ENCODE results near the gene ATP1B3. TPM values are rescaled to one million over a fixed set of nuclear protein-coding genes. Genes with fewer than 3 reads are reported as not detected.

Gene ATP1B3
- total RNA-seq, 1 experiment from 2014 or later = 250 TPM

DNA sequence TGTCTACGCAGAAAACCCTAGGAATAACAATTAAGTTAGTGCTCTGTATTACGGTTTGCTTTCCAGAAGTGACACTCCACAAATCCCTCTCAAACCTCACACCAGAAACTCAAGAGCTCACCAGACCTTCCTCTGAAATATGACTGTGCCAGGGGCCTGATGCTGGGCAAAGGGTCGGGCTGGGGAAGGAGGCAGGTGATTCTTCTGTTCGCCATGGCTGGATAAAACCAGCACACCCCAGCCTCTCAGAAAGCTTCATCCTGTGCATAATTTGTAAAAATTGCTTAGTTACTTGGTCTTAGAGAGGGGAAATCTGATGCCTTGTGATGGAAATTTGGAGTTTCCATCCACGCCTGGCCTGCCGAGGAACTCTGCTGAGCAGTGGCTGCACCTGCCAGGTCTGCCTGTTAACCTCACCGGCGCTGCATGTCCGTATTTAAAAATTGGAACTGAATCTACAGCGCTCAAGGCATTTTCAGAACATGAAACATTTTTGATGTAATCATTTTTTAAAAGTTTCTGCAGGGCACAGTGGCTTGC lies 22.7 kb upstream of the ATP1B3 start:
- no peak overlapping the region for H3K27ac ChIP-seq (ENCODE audit: insufficient read length, low read depth, low read length)
- no peak overlapping the region for H4K91ac ChIP-seq (ENCODE audit: insufficient read length, low read depth, low read length)
- H3K4me3 Mint-ChIP-seq = no peak overlapping the region
- H3K9ac ChIP-seq (ENCODE audit: extremely low read depth, insufficient read length, low read length) = no peak overlapping the region
- no peaks in the 10 kb centered on the region; a peak in 1 of 7 replicates for H3K36me3 Mint-ChIP-seq (ENCODE audit: insufficient read depth in 1 of 3, low read depth in 3 of 3)
- no peaks in the 10 kb centered on the region for H3K23me2 ChIP-seq (ENCODE audit: insufficient read length, low read depth, low read length, poor library complexity, severe bottlenecking)
- no peaks in the 10 kb centered on the region for H4K20me1 ChIP-seq (ENCODE audit: control insufficient read depth, insufficient read depth, insufficient read length)
- H3K9me3 Mint-ChIP-seq = no peaks in the 10 kb centered on the region
- H4K5ac ChIP-seq (ENCODE audit: insufficient read length, low read depth, low read length) = no peak overlapping the region
- no peak overlapping the region for H3K4me2 ChIP-seq (ENCODE audit: insufficient read depth, insufficient read length, low read length)
- H3K4ac ChIP-seq (ENCODE audit: low read depth, low read length) = no peak overlapping the region
- WGBS (ENCODE audit: extremely low coverage, insufficient read length, low lambda C conversion rate) = no CpG with 5 or more reads among the region's 10 CpGs
- no peak overlapping the region for H3K18ac ChIP-seq (ENCODE audit: insufficient read length, low read depth, low read length)
- no peaks in the 10 kb centered on the region for H3K9me3 ChIP-seq (ENCODE audit: control insufficient read depth, low read depth, low read length)
- H2BK12ac ChIP-seq (ENCODE audit: insufficient read length, low read depth, low read length) = no peak overlapping the region
- no peak overlapping the region for H3K14ac ChIP-seq (ENCODE audit: insufficient read depth, low read length)
- no peak overlapping the region for H2BK120ac ChIP-seq (ENCODE audit: low read depth, low read length, poor library complexity, severe bottlenecking)
- no peak overlapping the region for H2BK20ac ChIP-seq (ENCODE audit: low read depth, low read length, poor library complexity, severe bottlenecking)
- H3K79me2 ChIP-seq (ENCODE audit: insufficient read depth, low read length) = no peaks in the 10 kb centered on the region
- H3K56ac ChIP-seq (ENCODE audit: insufficient read length, low read depth, low read length) = no peak overlapping the region
- no peak overlapping the region for H3K23ac ChIP-seq (ENCODE audit: insufficient read length, low read depth, low read length)
- H2BK5ac ChIP-seq (ENCODE audit: insufficient read length, low read length) = no peak overlapping the region
- no peak overlapping the region for H2BK15ac ChIP-seq (ENCODE audit: low read depth, low read length)
- H3T11ph ChIP-seq (ENCODE audit: low read length) = no peak overlapping the region
- no peaks in the 10 kb centered on the region for H3K27me3 ChIP-seq (ENCODE audit: insufficient read depth, low read length)
- H3K79me1 ChIP-seq (ENCODE audit: insufficient read depth, low read depth, low read length, poor library complexity, severe bottlenecking) = no peaks in the 10 kb centered on the region
- no peak for DNase-seq
- H3K4me1 ChIP-seq (ENCODE audit: insufficient read depth, low read length) = no peaks in the 10 kb centered on the region
- peak overlapping the region in 1 of 3 experiments; percentile 79; a peak in 1 of 7 replicates for H3K27ac Mint-ChIP-seq
- no peak overlapping the region for H4K8ac ChIP-seq (replicated peaks; ENCODE audit: insufficient read length, low read depth, low read length)
- no peak overlapping the region for H2AFZ ChIP-seq (ENCODE audit: low read length)
- no peak overlapping the region for H2AK5ac ChIP-seq (ENCODE audit: insufficient read length, low read length)
- TF ChIP-seq, protein P1, sequence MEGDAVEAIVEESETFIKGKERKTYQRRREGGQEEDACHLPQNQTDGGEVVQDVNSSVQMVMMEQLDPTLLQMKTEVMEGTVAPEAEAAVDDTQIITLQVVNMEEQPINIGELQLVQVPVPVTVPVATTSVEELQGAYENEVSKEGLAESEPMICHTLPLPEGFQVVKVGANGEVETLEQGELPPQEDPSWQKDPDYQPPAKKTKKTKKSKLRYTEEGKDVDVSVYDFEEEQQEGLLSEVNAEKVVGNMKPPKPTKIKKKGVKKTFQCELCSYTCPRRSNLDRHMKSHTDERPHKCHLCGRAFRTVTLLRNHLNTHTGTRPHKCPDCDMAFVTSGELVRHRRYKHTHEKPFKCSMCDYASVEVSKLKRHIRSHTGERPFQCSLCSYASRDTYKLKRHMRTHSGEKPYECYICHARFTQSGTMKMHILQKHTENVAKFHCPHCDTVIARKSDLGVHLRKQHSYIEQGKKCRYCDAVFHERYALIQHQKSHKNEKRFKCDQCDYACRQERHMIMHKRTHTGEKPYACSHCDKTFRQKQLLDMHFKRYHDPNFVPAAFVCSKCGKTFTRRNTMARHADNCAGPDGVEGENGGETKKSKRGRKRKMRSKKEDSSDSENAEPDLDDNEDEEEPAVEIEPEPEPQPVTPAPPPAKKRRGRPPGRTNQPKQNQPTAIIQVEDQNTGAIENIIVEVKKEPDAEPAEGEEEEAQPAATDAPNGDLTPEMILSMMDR (conservative IDR thresholded peaks at IDR 0.05) = no peak
- peaks cover 2% of the 10 kb centered on the region for H3K27me3 Mint-ChIP-seq (ENCODE audit: low read depth)
- H3K4me1 Mint-ChIP-seq = peaks cover 3 to 7% of the 10 kb centered on the region in 2 experiments; a peak in 2 of 4 replicates

Data from H9 (cell line).